Ishikawa (cell line): ENCODE measurements around the gene YPEL2.

Experiments used
- CEBPB ChIP-seq: IDR thresholded peaks from 2 replicates; pipeline ENCODE4 v1.6.1; 2012
- CREB1 ChIP-seq: IDR thresholded peaks from 2 replicates; pipeline ENCODE4 v1.6.1; 2012; ENCODE audit warnings: low read depth
- EGR1 ChIP-seq: IDR thresholded peaks from 2 replicates; pipeline ENCODE4 v1.6.1; 2012
- EP300 ChIP-seq: IDR thresholded peaks from 2 replicates; pipeline ENCODE4 v1.6.1; 2012; ENCODE audit warnings: borderline replicate concordance
- FOXM1 ChIP-seq: IDR thresholded peaks from 2 replicates; pipeline ENCODE4 v1.6.1; 2012; ENCODE audit warnings: low read depth, borderline replicate concordance
- NFIC ChIP-seq: IDR thresholded peaks from 2 replicates; pipeline ENCODE4 v1.6.1; 2012
- RAD21 ChIP-seq: IDR thresholded peaks from 2 replicates; pipeline ENCODE4 v1.6.1; 2012; ENCODE audit warnings: low read depth
- REST ChIP-seq: IDR thresholded peaks from 2 replicates; pipeline ENCODE4 v1.6.1; 2012; ENCODE audit warnings: low read depth, mild to moderate bottlenecking
- TAF1 ChIP-seq: IDR thresholded peaks from 2 replicates; pipeline ENCODE4 v1.6.1; 2012; ENCODE audit warnings: low read depth, mild to moderate bottlenecking
- TCF12 ChIP-seq: IDR thresholded peaks from 2 replicates; pipeline ENCODE4 v1.6.1; 2012; ENCODE audit warnings: low read depth
- TEAD4 ChIP-seq: IDR thresholded peaks from 2 replicates; pipeline ENCODE4 v1.6.1; 2012
- USF1 ChIP-seq: IDR thresholded peaks from 2 replicates; pipeline ENCODE4 v1.6.1; 2012
- YY1 ChIP-seq: IDR thresholded peaks from 2 replicates; pipeline ENCODE4 v1.6.1; 2012; ENCODE audit warnings: low read depth
- ZBTB7A ChIP-seq: IDR thresholded peaks from 2 replicates; pipeline ENCODE4 v1.6.1; 2012; ENCODE audit warnings: low read depth
- TF ChIP-seq, protein P1 (sequence below): IDR thresholded peaks from 2 replicates; pipeline ENCODE4 v1.6.1; 2012

Gene YPEL2

GRCh38 chr17:59361916-59362810 lies 30.7 kb downstream of the YPEL2 start:
- no peak for TF ChIP-seq USF1
- TF ChIP-seq TCF12 = no peak
- TF ChIP-seq NFIC = no peak
- no peak for TF ChIP-seq TEAD4
- no peak for TF ChIP-seq EGR1
- TF ChIP-seq, protein P1, sequence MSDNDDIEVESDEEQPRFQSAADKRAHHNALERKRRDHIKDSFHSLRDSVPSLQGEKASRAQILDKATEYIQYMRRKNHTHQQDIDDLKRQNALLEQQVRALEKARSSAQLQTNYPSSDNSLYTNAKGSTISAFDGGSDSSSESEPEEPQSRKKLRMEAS = no peak
- no peak for TF ChIP-seq ZBTB7A
- TF ChIP-seq CREB1 = no peak
- TF ChIP-seq CEBPB = no peak
- no peak for TF ChIP-seq FOXM1
- no peak for TF ChIP-seq EP300
- no peak for TF ChIP-seq YY1
- TF ChIP-seq RAD21 = no peak
- TF ChIP-seq TAF1 = no peak
- no peak for TF ChIP-seq REST

DNA sequence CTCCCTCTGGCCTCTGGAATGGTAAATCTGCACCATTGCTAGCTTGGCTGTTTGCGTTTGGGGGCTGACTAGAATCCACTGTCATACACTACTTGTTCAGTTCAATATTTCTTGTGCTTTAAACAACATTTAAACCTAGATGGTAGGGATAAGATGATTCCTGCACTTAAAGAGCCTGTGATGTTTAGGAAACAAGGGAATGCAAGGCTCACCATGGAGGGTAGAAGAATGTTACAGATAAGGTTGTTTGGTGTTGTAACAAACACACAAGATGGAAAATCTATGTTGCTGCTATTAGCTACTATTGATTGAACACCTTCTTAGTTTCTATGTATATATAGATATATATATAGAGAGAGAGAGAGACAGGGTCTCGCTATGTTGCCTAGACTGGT lies 31.4 kb downstream of the YPEL2 start:
- TF ChIP-seq FOXM1 (no peak), EGR1 (no peak), TCF12 (no peak), CREB1 (no peak), EP300 (no peak), TAF1 (no peak), TEAD4 (no peak), REST (no peak), RAD21 (no peak), ZBTB7A (no peak), NFIC (no peak), USF1 (no peak), YY1 (no peak), CEBPB (no peak)
- TF ChIP-seq, protein P1 = no peak

DNA sequence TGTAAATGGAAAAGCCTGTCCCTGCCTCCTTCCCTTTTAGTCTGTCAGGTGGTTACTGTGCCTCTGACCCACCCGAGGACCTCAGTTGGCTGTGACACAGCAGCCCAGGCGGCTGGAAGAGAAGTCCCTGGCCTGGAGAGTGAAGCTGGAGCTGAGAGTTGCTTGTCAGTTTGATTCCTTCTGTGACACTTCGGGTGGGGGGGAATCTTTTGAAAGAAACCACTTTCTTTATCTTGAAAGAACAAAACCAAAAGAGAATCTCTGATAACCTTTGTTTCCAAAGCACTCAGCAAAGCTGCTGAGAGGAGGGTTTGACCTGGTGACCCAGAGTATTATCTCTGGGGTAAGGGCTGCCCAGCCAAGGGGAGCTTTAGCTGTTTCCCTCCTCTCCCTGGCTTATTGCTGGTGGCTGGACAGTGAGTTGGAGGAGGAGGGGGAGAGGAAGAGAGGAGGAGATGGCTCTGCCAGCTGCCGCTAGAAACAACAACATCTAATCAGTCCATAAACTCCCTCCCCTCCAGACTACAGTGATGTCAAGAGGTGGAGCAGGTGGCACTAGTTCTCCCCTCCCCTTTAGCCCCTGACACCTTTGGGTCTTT lies 34.0 kb downstream of the YPEL2 start:
- TF ChIP-seq EGR1 = no peak
- TF ChIP-seq RAD21 = no peak
- no peak for TF ChIP-seq ZBTB7A
- TF ChIP-seq, protein P1 = no peak
- no peak for TF ChIP-seq YY1
- no peak for TF ChIP-seq TEAD4
- no peak for TF ChIP-seq FOXM1
- TF ChIP-seq NFIC = no peak

DNA sequence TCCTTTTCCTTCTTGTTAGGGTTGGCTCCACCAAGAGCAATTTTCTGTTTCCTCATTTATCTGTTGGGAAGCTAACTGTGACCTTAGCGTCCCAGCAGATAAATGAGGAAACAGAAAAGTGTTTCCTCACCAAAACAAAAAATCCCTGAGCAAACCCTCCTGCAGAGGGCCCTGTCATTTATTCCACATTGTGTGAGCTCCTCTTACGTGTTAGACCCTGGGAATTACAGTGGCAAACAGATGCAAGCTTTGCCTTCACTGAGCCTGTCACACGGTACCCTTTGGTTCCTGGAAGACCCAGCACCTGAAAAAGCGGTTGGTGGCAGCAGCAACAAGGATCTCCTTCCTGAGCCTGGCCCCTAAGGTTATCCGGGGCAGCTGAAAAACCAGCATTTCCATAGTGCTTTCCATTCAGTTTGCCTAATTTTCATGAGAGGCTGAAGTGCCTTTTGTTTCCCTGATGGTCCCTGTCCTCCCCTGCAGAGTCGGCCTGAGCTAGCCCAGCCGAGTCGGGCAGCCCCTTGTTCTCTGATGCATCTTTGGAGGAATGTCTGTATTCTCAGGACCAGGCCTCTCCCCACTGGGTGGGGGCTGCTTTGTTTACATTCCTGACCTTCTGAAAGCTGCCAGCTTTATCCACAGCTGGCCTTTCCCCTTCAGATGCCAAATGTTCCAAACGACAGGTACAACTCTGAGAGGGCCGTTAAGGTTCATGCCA lies 34.7 kb downstream of the YPEL2 start:
- TF ChIP-seq, protein P1 = no peak
- no peak for TF ChIP-seq USF1
- no peak for TF ChIP-seq FOXM1
- TF ChIP-seq TEAD4 = no peak
- TF ChIP-seq CREB1 = no peak
- TF ChIP-seq CEBPB = no peak
- no peak for TF ChIP-seq NFIC
- no peak for TF ChIP-seq RAD21
- TF ChIP-seq ZBTB7A = no peak
- no peak for TF ChIP-seq EGR1
- TF ChIP-seq TAF1 = no peak
- no peak for TF ChIP-seq TCF12
- no peak for TF ChIP-seq EP300
- no peak for TF ChIP-seq REST
- TF ChIP-seq YY1 = no peak
